ENCODE measurements around the gene PERM1. TPM values are rescaled to one million over a fixed set of nuclear protein-coding genes. Genes with fewer than 3 reads are reported as not detected.

The PERM1 gene
- total and polyA plus RNA-seq, 2 of the 8 experiments (the other 6 are each of a cell fraction or from before 2014, with no cell fraction given): not detected

GRCh38 chr1:942864-943533 lies 38.9 kb downstream of the PERM1 start:
- TF ChIP-seq EZH2 (IDR thresholded peaks at IDR 0.05; ENCODE audit: low read depth, low read length, severe bottlenecking): peak; percentile 36
- TF ChIP-seq KDM1A (IDR thresholded peaks at IDR 0.05; ENCODE audit: borderline replicate concordance, low read length): no peak
- peak; percentile 45; the same call in 1 of the 2 replicates for TF ChIP-seq CREB1 (IDR thresholded peaks at IDR 0.05)
- H4K8ac ChIP-seq (ENCODE audit: extremely low read depth, insufficient read depth, low read length): peak overlapping the region; percentile 79; the same call in 1 of the 2 replicates
- H2AK5ac ChIP-seq (ENCODE audit: low read depth, low read length): no peak overlapping the region
- CTCF ChIA-PET (ENCODE audit: partially characterized antibody): interaction anchor here (0.5 to 5.3 kb wide), 13 partner anchors 8 to 374 kb away, joined by 3 to 45 read pairs (median 4); no protein-coding TSS in a partner anchor
- no peak overlapping the region for H4K91ac ChIP-seq (replicated peaks; ENCODE audit: insufficient read length, low read length)
- no peak overlapping the region for H3K18ac ChIP-seq (ENCODE audit: extremely low read depth, low read length)
- H2BK20ac ChIP-seq (ENCODE audit: low read length): no peak overlapping the region
- DNase-seq (ENCODE audit: low read depth in 1 of 2, low spot score in 2 of 2): no peak
- H3K79me2 ChIP-seq (ENCODE audit: control insufficient read depth in 1 of 2, insufficient read depth in 2 of 2, low read length in 2 of 2): no peaks in the 10 kb centered on the region
- H3K56ac ChIP-seq (replicated peaks; ENCODE audit: insufficient read length, low read depth, low read length): no peak overlapping the region
- no peak for FAIRE-seq
- H3K23ac ChIP-seq (ENCODE audit: insufficient read length): no peak overlapping the region
- no peak overlapping the region for H2AFZ ChIP-seq (ENCODE audit: low read length)
- peaks cover 1 to 21% (median 9%) of the 10 kb centered on the region in 4 experiments; a peak in 7 of 8 replicates for H3K36me3 ChIP-seq (ENCODE audit: control insufficient read depth in 2 of 4, insufficient read depth in 4 of 4, low read length in 3 of 4)
- POLR2A ChIA-PET (ENCODE audit: partially characterized antibody): interaction anchor here (0.6 to 9.5 kb wide), 14 partner anchors 13 to 614 kb away, joined by 3 to 65 read pairs (median 6); partner anchors contain the start of genes NOC2L, PLEKHN1 and SAMD11
- H3K79me1 ChIP-seq (ENCODE audit: low read depth, low read length): no peaks in the 10 kb centered on the region
- WGBS, 2 experiments (ENCODE audit: extremely low coverage in 1 of 2, insufficient coverage in 1 of 2, insufficient read length in 1 of 2, insufficient replicate concordance in 2 of 2, low coverage in 1 of 2, low lambda C conversion rate in 2 of 2, missing lambda C conversion rate in 1 of 2): 18% methylated on average over 19 of the region's 27 CpGs; no CpG with 5 or more reads in 1 of the 2 experiments
- H3K4me2 ChIP-seq (ENCODE audit: insufficient read depth in 1 of 2, low read depth in 2 of 2, low read length in 2 of 2): peak overlapping the region; percentile 71 to 83
- no peak overlapping the region for H3K27ac ChIP-seq (ENCODE audit: low read depth, low read length)
- no peak overlapping the region for H2BK12ac ChIP-seq (ENCODE audit: low read depth, low read length)
- no peak overlapping the region for H4K5ac ChIP-seq (ENCODE audit: insufficient read length, low read depth, low read length)
- H3K9ac ChIP-seq (replicated peaks in 1 of 4; ENCODE audit: extremely low read depth in 1 of 4, low read depth in 3 of 4, low read length in 3 of 4): no peak overlapping the region
- peaks cover 7% of the 10 kb centered on the region; the same call in 1 of the 2 replicates for H3K23me2 ChIP-seq (ENCODE audit: low read depth, low read length)
- H3K4ac ChIP-seq (replicated peaks; ENCODE audit: insufficient read length, low read depth, low read length): no peak overlapping the region
- no peaks in the 10 kb centered on the region for H3K9me3 ChIP-seq (ENCODE audit: insufficient read depth in 2 of 2, low read depth in 1 of 2, low read length in 1 of 2)
- H3K27me3 ChIP-seq (replicated peaks in 1 of 4; ENCODE audit: control insufficient read depth in 3 of 4, extremely low read depth in 1 of 4, insufficient read depth in 3 of 4, low read length in 3 of 4): peaks cover 50 to 58% (median 55%) of the 10 kb centered on the region in 4 experiments
- H4K20me1 ChIP-seq (replicated peaks in 1 of 2; ENCODE audit: control insufficient read depth in 1 of 2, insufficient read depth in 2 of 2, low read length in 2 of 2): peaks cover 15 to 37% of the 10 kb centered on the region in 2 experiments
- H2BK15ac ChIP-seq (ENCODE audit: low read length): no peak overlapping the region
- H2BK5ac ChIP-seq (ENCODE audit: low read depth, low read length): no peak overlapping the region
- peaks cover 3 to 38% (median 23%) of the 10 kb centered on the region in 4 experiments for H3K4me1 ChIP-seq (replicated peaks in 1 of 4; ENCODE audit: control insufficient read depth in 3 of 4, insufficient read depth in 4 of 4, low read length in 3 of 4)
- peak overlapping the region; percentile 12 to 59 (median 20); a peak in 6 of 8 replicates for H3K4me3 ChIP-seq (ENCODE audit: extremely low read depth in 1 of 4, insufficient read depth in 2 of 4, low read depth in 3 of 4, low read length in 4 of 4)
- no peak overlapping the region for H3K14ac ChIP-seq (ENCODE audit: insufficient read length)
- H2BK120ac ChIP-seq (replicated peaks; ENCODE audit: low read depth, low read length): no peak overlapping the region
